T-helper 1 cell treated with Interleukin-12 subunit alpha and Interleukin-12 subunit beta and Interleukin-4 antibody, amounts not matched to agents 30 μg/mL and 1 μg/mL, for 36 hours (primary cell): ENCODE measurements around the gene TMEM208.
A peak's percentile ranks its signal among the peaks of the same experiment; 100 is the strongest.

ENCODE experiments used
- H3K27ac Mint-ChIP-seq: one replicate; pipeline ENCODE4 v1.8.0; 2021; ENCODE audit warnings: mild to moderate bottlenecking, mixed read lengths
- H3K27me3 Mint-ChIP-seq: one replicate; pipeline ENCODE4 v1.8.0; 2021; ENCODE audit warnings: low read depth, mixed read lengths
- H3K36me3 Mint-ChIP-seq: one replicate; pipeline ENCODE4 v1.8.0; 2021; ENCODE audit warnings: low read depth, mixed read lengths
- H3K4me1 Mint-ChIP-seq: one replicate; pipeline ENCODE4 v1.8.0; 2021; ENCODE audit warnings: low read depth, mixed read lengths
- H3K4me3 Mint-ChIP-seq: one replicate; pipeline ENCODE4 v1.8.0; 2021; ENCODE audit warnings: mild to moderate bottlenecking, moderate library complexity, mixed read lengths
- H3K9me3 Mint-ChIP-seq: one replicate; pipeline ENCODE4 v1.8.0; 2021; ENCODE audit warnings: mixed read lengths

The TMEM208 gene

DNA sequence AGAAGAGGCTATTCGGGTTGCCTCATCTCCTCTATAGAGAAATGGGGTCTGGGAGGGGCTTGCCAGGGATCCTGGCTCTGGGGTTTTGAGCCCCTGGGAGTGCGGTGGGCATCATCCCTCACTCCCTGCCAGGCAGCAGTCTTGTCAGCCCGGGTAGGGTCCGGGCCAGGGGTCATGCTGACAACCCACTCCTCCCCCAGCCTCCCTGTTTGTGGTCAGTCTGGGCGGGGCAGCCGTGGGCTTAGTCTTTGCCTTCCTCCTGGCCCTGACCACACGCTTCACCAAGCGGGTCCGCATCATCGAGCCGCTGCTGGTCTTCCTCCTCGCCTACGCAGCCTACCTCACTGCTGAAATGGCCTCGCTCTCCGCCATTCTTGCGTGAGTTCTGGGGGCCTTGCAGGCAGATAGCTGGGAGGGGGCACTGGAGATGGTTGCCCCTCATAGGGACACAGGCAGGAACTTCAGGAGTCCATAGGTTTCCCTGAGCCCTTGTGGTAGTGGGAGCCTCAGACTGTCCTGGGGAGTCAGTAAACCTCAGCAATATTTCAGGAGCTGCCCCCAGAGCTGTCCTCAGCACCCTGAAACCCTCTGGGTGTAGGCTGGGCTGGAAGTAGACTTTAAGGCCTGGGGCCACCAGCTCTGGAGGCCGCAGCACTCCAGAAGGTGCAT is 28.8 kb downstream of the TMEM208 start:
- Mint-ChIP-seq H3K36me3 (no peaks in the 10 kb centered on the region), H3K27me3 (peaks cover under 1% of the 10 kb centered on the region), H3K4me1 (peaks cover 3% of the 10 kb centered on the region), H3K9me3 (no peaks in the 10 kb centered on the region), H3K4me3 (no peak overlapping the region), H3K27ac (no peak overlapping the region)

DNA sequence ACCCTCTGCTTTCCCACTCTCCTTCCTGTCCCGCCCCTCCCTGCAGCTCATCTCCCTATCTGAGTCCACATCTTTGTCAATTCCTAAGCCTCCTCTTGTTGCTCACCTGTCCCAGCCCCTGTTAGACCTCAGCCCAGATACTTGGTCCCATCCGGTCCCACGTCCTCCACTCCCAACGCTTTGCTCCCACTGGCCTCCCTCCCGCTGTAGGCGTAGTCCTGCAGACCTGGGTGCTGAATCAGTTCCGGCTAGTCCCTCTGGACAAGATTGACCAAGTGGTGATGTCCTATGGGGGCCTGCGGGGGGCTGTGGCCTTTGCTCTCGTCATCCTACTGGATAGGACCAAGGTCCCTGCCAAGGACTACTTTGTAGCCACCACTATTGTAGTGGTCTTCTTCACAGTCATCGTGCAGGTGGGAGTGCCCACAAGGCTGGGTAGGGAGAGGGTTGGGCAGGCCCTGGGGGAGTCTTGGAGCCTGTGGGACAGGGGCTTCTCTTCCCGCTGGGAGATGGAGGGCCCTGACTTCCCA is 29.8 kb downstream of the TMEM208 start:
- Mint-ChIP-seq H3K36me3 (no peaks in the 10 kb centered on the region), H3K4me3 (no peak overlapping the region), H3K4me1 (peaks cover 5% of the 10 kb centered on the region), H3K27me3 (no peaks in the 10 kb centered on the region), H3K9me3 (no peaks in the 10 kb centered on the region), H3K27ac (peak overlapping the region; percentile 27)

DNA sequence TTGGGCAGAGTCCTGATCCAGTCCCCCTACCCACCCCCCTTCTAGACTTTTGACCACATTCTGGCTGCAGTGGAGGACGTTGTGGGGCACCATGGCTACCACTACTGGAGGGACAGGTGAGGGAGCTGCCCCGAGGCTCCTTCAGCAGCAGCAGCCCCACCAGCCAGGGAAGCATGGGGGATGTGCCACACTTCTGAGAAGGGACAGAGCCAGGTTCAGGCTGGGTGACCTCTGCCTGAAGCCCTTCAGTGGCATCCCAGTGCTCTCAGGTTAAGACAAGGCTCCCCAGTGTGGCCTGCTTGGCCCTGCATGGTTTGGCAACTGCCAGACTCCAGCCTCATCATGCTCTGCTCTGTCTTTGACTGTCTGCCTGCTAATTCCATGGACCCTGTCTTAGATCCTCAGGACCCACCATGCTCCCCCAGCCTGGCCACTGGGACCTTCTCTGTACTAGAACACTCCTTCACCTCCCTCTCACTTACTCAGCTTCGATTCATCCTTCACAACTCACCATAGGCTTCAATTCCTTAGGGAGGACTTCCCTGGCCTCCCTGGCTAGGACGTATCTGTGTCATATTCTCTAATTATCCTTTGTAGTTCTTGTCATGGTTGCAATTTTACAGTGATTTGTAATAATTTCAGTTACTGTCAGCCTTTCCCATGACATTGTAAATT is 30.7 kb downstream of the TMEM208 start:
- no peaks in the 10 kb centered on the region for H3K36me3 Mint-ChIP-seq
- no peaks in the 10 kb centered on the region for H3K9me3 Mint-ChIP-seq

DNA sequence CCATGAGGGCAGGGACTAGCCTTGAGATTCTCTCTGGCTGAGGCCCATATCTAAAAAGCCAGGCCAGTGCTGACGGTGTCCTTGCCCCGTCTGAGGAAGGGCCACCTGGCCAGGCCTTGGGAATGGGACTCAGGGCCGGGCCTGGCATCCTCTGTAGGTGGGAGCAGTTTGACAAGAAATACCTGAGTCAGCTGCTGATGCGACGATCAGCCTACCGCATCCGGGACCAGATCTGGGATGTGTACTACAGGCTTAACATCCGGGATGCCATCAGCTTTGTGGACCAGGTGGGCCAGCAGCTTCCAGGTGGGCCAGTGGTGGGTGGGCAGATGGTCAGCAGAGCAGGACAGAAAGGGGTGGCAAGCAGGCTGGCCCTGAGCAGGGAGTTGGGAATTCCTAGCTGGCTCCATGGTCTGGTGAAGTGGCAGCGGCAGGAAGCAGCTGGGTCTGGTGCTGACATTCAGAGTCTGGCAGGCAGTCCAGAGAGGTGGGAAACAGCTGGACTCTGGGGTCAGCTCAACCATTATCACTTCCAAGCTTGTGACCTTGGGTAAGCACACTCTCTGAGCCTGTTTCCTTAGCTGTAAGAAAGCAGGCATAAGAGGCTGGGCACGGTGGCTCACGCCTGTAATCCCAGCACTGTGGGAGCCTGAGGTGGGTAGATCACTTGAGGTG is 31.4 kb downstream of the TMEM208 start:
- H3K9me3 Mint-ChIP-seq: no peaks in the 10 kb centered on the region
- no peak overlapping the region for H3K27ac Mint-ChIP-seq
- H3K27me3 Mint-ChIP-seq: peaks cover 6% of the 10 kb centered on the region
- peaks cover 7% of the 10 kb centered on the region for H3K4me1 Mint-ChIP-seq
- no peaks in the 10 kb centered on the region for H3K36me3 Mint-ChIP-seq
- no peak overlapping the region for H3K4me3 Mint-ChIP-seq

More for the DNA sequence above, 30.7 kb downstream of the TMEM208 start:
- H3K27ac Mint-ChIP-seq: no peak overlapping the region
- peaks cover 5% of the 10 kb centered on the region for H3K4me1 Mint-ChIP-seq
- peaks cover 1% of the 10 kb centered on the region for H3K27me3 Mint-ChIP-seq
- H3K4me3 Mint-ChIP-seq: no peak overlapping the region

DNA sequence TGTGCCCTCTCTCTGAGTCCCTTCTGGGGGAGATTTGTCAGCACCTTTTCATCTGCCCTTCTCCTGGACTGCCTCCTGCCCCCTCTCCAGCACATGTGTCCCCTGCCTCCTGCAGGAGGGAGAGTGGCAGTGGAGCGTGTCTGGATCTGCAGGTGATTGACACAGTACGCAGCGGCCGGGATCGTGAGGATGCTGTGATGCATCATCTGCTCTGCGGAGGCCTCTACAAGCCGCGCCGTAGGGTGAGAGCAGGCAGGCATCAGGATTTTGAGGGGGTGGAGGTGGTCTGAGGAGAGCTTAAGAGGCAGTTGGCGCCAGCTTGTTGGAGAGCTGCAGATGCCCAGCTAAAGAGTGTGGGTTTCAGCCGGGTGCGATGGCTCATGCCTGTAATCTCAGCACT is 32.8 kb downstream of the TMEM208 start:
- H3K36me3 Mint-ChIP-seq: no peaks in the 10 kb centered on the region
- H3K4me1 Mint-ChIP-seq: peaks cover 7% of the 10 kb centered on the region
- no peak overlapping the region for H3K27ac Mint-ChIP-seq
- H3K4me3 Mint-ChIP-seq: no peak overlapping the region
- peaks cover 6% of the 10 kb centered on the region for H3K27me3 Mint-ChIP-seq
- H3K9me3 Mint-ChIP-seq: no peaks in the 10 kb centered on the region

DNA sequence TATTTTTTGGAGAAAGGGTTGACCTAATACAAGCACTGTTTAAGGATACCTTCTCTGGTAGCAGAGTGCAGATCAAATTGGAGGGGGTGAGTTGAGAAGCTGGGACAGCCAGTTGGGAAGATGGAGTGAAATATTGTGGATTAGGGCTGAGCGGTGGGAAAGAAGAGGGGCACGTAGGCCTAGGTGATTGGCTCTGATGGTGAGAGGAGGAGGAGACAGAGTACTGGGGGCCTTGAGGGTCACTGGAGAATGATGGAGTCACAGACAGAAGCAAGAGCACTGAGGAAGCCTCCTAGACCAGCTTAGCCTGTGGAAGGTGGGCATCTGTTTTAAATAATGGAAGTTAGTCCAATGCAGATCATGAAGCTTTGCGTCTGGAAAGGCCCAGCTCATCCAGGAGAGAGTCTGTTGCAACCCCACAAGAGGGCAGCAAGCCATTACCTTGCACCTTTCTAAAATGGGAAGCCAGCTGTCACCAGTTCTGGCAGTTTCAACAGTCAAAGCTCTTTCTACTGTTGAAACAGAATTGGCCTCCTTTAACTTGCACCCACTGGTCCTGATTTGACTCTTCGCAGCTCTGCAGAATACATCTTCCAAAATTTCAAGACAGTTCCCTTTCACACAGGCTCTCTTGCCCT is 33.6 kb downstream of the TMEM208 start:
- Mint-ChIP-seq H3K4me1 (peaks cover 7% of the 10 kb centered on the region), H3K27ac (no peak overlapping the region), H3K27me3 (peaks cover 6% of the 10 kb centered on the region), H3K9me3 (no peaks in the 10 kb centered on the region), H3K36me3 (no peaks in the 10 kb centered on the region), H3K4me3 (no peak overlapping the region)

GRCh38 chr16:67263201-67263600 is 36.3 kb downstream of the TMEM208 start:
- Mint-ChIP-seq H3K9me3 (no peaks in the 10 kb centered on the region), H3K4me3 (no peak overlapping the region), H3K27ac (peak overlapping the region; percentile 18), H3K27me3 (peaks cover 6% of the 10 kb centered on the region), H3K36me3 (no peaks in the 10 kb centered on the region), H3K4me1 (peaks cover 7% of the 10 kb centered on the region)

GRCh38 chr16:67264277-67264676 is 37.3 kb downstream of the TMEM208 start:
- Mint-ChIP-seq H3K4me3 (no peak overlapping the region), H3K4me1 (peaks cover 7% of the 10 kb centered on the region), H3K9me3 (no peaks in the 10 kb centered on the region), H3K36me3 (no peaks in the 10 kb centered on the region), H3K27me3 (peaks cover 6% of the 10 kb centered on the region), H3K27ac (no peak overlapping the region)

DNA sequence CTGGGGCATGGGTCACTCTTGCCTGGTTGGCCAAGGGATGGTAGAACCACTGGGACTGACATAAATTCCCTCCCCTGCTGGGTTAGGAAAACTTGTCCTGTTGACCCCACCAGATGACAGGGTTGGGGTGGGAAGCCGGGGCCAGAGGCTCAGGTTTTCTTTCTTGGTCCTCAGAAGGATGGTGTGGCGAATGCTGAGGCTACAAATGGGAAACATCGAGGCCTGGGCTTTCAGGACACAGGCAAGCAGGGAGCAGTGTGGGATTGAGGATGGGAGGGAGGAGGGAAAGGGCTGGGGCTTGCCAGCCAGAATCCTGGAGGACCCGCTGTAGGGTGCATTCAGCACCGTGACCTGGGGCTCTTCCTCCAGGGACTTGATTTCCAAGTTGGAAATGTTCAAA is 37.9 kb downstream of the TMEM208 start:
- no peak overlapping the region for H3K4me3 Mint-ChIP-seq

DNA sequence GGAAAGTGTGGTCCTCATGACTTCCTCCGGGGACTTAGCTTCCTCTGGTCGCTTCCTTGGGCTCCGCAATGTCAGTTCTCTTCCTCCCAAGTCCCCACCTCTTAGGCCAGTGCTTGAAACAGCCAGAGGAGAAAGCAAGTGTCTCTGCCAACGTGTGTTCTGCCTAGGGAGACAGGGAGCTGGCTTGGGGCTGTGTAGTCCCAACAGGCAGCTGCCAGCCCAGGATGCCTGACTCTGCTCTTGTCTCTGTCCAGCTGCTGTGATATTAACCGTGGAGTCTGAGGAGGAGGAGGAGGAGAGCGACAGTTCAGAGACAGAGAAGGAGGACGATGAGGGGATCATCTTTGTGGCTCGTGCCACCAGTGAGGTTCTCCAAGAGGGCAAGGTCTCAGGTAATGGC is 38.9 kb downstream of the TMEM208 start:
- no peaks in the 10 kb centered on the region for H3K36me3 Mint-ChIP-seq
- no peak overlapping the region for H3K4me3 Mint-ChIP-seq
- H3K27ac Mint-ChIP-seq: no peak overlapping the region
- peaks cover 3% of the 10 kb centered on the region for H3K4me1 Mint-ChIP-seq
- peaks cover 6% of the 10 kb centered on the region for H3K27me3 Mint-ChIP-seq
- H3K9me3 Mint-ChIP-seq: no peaks in the 10 kb centered on the region

More for the DNA sequence above, 37.9 kb downstream of the TMEM208 start:
- H3K27ac Mint-ChIP-seq: no peak overlapping the region
- peaks cover 6% of the 10 kb centered on the region for H3K27me3 Mint-ChIP-seq
- peaks cover 7% of the 10 kb centered on the region for H3K4me1 Mint-ChIP-seq
- H3K36me3 Mint-ChIP-seq: no peaks in the 10 kb centered on the region
- no peaks in the 10 kb centered on the region for H3K9me3 Mint-ChIP-seq

- Mint-ChIP-seq H3K4me3 (no peak overlapping the region), H3K9me3 (no peaks in the 10 kb centered on the region), H3K4me1 (no peaks in the 10 kb centered on the region), H3K27ac (no peak overlapping the region), H3K27me3 (no peaks in the 10 kb centered on the region), H3K36me3 (no peaks in the 10 kb centered on the region)
These were observed 41.2 kb downstream of the TMEM208 start for GRCh38 chr16:67268136-67268579.

- Mint-ChIP-seq H3K9me3 (no peaks in the 10 kb centered on the region), H3K27ac (no peak overlapping the region), H3K4me3 (no peak overlapping the region), H3K27me3 (no peaks in the 10 kb centered on the region), H3K36me3 (peaks cover 2% of the 10 kb centered on the region), H3K4me1 (no peaks in the 10 kb centered on the region)
These were observed 42.8 kb downstream of the TMEM208 start for GRCh38 chr16:67269766-67270165.

DNA sequence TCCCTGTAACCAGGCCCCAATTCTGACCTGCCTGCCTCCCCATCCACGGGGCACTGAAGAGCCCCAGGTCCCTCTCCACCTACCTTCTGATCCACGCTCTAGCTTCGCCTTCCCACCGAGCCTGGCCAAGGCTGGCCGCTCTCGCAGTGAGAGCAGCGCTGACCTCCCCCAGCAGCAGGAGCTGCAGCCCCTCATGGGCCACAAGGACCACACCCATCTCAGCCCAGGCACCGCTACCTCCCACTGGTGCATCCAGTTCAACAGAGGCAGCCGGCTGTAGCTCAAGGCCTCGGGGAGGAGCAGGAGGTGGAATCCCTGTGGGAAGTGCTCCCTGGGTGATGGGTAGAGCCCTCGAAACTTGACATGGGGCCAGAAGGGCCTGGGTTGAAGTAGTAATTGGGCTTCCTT is 44.0 kb downstream of the TMEM208 start:
- no peak overlapping the region for H3K27ac Mint-ChIP-seq
- no peaks in the 10 kb centered on the region for H3K27me3 Mint-ChIP-seq
- H3K4me1 Mint-ChIP-seq: peaks cover 2% of the 10 kb centered on the region
- peaks cover 5% of the 10 kb centered on the region for H3K36me3 Mint-ChIP-seq
- no peak overlapping the region for H3K4me3 Mint-ChIP-seq
- H3K9me3 Mint-ChIP-seq: no peaks in the 10 kb centered on the region

DNA sequence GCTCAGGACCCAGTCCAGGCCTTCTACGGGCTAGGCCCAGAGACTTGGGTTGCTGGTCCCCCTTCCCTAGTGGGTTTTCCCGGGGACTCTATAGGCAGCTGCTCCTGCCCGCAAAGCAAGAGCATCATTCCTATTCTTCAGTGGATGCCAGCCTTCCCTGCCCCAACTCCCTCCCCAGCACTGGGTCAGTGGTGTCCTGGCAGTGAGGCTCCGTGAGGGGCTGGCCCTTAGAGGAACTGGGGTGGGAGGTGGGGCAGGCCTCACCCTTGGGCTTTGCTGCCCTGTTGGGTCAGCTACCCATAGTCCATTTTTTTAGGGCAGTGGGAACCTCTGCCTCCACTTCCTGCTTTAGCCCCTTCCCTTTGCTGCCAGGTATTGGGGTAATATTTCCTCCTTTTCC is 44.5 kb downstream of the TMEM208 start:
- H3K27ac Mint-ChIP-seq: no peak overlapping the region
- H3K27me3 Mint-ChIP-seq: no peaks in the 10 kb centered on the region
- no peaks in the 10 kb centered on the region for H3K9me3 Mint-ChIP-seq
- H3K4me3 Mint-ChIP-seq: no peak overlapping the region
- peaks cover 2% of the 10 kb centered on the region for H3K4me1 Mint-ChIP-seq
- H3K36me3 Mint-ChIP-seq: peaks cover 7% of the 10 kb centered on the region
